GM19455 (cell line): ENCODE measurements around the gene PLA2G1B.

Experiments
- ATAC-seq: cut with Tn5 transposase; IDR thresholded peaks from one replicate; pipeline ENCODE4 v1.9.1; 2021; ENCODE audit not compliant: unreplicated experiment

Gene PLA2G1B

DNA sequence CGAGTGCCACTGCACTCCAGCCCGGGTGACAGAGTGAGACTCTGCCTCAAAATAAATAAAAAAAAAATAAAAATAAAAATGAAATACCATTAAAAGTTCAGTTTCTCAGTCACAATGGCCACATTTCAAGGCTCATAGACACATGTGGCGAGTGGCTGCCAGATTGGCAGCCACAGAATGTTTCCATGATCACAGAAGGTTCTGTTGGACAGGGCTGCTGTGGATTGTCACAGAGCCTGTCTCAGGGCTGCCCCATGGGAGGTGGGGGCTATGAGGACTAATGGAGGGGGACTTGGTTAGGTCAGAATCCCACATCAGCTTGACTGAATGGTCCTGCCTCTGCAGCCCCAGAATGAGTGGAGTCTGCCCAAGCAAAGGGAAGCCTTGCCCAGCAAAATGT lies 3.8 kb upstream of the PLA2G1B start:
- no peak for ATAC-seq

DNA sequence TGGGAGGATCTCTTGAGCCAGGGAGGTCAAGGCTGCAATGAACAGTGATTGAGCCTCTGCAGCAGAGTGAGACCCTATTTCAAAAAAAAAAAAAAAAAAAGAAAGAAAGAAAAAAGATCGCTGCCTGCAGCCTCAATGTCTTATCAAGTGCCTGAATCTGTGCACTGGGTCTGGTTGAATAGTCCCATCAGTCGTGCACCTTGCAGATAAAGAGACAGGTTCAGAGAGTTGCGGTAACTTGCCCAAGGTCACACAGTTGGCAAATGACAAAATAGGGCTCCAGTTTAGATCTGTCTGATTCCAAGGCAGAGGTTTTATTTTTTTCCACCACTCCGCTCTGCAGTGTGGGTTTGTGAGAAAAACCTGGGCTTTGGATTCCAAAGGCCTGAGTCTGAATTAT lies 649 bp upstream of the PLA2G1B start:
- no peak for ATAC-seq

DNA sequence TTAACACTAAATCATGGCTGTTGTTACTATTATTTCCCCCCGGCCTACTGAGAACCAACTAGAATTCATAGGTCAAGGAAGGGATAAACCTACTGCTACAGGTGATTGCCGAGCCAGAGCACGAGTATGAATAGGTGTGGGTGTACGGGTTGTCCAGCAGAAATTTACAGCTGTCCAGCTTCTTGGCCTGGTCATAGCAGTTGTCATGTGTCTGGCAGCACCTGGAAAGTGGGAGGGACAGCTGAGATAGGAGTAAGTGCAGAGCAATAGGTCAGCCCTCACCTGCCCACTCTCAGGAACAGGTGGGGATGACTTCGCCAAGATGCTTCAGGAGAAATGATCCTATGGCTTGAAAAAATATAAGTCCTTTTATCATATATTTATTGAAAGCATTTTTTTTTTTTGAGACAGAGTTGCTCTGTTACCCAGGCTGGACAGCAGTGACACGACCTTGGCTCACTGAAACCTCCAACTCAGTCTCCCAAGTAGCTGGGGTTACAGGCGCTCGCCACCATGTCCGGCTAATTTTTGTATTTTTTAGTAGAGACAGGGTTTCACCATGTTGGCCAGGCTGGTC lies 2.6 kb downstream of the PLA2G1B start:
- ATAC-seq = no peak

DNA sequence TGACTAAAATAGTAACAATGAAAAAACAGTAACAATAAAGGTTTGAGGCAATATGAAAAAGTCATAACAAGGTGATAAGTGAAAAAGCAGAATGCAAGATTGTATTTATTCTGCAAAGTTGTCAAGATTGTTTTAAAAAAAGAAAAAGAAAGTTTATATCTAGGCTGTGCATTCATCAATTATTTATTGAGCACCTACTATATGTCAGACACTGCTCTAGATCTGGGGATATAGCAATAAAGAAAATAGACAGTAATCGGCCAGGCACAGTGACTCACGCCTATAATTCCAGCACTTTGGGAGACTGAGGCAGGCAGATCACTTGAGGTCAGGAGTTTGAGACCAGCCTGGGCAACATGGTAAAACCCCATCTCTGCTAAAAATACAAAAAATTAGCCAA lies 3.8 kb downstream of the PLA2G1B start:
- ATAC-seq = no peak

DNA sequence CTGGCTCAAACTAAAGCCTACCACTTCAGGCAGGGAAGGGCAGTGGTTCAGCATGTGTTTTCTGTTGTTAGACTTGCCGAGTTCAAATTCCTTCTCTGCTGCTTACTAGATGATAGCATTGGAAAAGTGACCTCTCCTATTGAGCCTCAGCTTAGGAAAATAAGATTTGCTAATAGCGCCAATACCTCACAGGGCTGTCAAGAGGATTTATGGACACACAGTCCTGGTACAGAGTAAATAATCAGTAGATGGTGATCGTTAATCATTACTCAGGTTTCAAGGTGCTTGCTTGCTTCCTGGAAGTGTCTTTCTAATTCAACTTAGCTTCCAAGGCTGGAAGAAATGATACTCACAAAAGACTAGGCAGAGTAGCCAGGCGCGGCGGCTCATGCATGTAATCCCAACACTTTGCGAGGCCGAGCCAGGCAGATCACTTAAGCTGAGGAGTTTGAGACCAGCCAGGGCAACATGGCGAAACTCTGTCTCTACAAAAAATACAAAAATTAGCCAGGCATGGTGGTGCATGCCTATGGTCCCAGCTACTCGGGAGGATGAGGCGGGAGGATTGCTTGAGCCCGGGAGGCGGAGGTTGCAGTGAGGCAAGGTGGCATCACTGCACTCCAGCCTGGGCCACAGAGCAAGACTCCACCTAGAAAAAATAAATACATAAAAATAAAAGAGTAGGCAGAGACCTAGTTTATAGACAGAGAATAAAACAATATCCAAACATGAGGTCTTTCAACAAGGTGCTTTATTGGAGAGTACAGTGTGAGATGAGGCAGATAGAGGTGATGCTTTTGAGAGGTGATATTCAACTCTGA lies 6.0 kb downstream of the PLA2G1B start:
- no peak for ATAC-seq

DNA sequence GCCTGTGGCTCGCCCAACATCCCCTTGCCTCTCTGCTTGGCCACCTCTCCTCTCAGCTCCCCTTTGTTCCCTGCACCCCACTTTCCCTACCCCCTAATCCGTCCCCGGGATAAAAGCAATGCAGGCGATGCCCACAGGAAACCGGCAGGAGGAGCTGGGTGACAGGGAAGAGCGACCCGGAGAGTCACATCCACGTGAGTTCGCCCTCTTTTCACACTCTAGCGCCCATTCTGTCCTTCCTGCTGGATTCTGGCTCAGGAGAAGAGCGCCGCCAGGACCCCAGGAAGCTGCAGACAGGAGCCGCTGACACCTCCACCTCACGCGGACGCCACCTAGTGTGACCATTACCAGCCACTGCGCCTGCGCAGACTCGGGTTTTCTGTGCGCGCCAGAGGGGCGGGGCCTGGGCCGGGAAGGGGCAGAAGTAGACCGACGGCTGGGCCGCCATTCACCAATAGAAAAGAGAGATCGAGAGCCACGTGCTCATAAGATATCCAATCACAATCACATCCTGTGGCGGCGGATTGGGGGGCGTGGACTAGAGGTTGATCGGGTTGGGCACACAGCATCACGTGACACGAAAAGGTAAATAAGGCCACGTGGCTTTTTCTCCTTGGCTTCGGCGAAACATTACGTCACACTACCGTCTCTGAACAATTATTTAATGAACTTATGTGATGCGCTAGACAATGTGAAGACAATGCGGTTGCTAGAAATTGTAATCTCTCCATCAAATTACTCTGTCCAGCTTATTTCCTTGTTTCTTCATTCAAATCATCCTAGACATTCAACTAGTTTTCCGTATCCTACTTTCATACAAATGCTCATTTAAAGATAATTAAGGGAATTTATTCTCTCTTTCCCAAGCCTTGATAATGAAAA lies 10.1 kb downstream of the PLA2G1B start:
- ATAC-seq = peak; percentile 97

DNA sequence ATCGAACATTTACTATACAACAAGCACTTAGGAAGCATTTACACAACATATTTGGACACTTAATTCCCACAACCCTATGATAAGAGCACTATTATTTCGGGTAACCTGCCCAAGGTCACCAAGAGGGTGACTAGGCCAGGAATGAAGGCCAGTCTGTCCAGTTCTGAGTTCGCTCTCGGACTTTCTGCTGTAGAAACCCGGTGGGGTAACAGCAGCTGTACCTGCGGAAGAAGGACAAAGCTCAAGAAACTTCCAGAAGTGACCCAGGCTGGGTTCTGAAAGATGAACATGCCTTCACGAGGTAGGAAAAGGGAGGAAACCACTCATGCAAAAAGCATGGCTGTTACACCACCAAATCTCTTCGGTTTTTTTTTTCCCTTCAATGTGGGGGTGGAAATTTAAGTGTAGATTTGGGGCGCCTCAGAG lies 10.8 kb downstream of the PLA2G1B start:
- no peak for ATAC-seq

DNA sequence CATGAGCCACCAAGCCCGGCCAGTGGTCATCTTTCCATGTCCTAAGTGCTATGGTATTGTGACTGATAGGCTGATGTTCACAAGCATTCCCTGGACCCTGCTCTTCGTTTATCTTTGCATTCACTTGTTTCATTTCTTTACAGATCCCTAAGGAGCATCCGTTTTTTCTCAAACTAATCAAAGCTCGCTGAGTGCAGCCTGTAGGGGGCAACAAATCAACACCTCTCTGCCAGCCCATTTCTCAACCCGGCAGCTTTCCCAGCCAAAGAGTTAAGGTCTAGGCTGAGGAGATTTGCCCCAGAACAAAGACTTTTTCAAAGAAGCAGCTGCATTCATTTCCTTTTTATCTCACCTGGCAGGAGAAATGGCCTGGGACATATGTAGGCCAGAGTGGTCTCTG lies 13.4 kb downstream of the PLA2G1B start:
- ATAC-seq = no peak

DNA sequence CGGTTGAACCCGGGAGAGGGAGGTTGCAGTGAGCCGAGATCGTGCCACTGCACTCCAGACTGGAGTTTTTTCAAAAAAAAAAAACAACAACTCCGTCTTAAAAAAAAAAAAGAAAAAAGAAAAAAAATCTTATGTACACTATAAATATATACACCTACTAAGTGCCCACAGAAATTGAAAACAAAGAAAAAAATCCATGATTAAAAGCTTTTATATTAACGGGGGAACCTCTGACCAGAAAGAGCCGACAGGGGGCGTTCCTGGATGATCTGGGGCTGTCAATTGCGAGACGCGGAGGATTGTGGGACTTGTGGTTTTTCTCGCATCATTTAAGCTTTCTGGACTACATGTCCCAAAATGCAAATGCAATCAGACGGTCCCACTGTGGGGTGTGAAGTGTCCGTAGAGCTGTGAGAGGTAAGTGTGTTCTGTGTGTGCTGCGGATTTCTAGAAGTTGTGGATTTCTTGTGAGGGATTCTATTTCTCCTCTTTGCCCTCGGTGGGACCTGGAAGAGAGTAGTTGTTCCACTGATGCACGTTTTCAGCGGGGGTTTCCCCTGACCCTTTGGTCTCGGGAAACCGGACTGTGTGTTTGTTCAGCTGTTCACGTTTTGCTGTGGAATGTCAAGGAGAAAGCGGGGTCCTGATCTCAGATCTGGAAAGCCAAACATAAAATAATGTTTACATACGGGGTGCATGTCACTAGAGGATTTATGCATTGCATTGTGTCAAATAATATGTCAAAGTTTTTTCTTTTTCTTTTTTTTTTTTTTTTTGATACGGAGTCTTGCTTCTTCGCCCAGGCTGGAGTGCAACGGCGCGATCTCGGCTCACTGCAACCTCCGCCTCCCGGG lies 25.4 kb downstream of the PLA2G1B start, which contains the start of gene SIRT4:
SIRT4 (plus strand) TSS at position 360 of the 854 bp plus-strand sequence. CDS start 1,241 bp downstream, outside the sequence.
- ATAC-seq = peak; percentile 92

DNA sequence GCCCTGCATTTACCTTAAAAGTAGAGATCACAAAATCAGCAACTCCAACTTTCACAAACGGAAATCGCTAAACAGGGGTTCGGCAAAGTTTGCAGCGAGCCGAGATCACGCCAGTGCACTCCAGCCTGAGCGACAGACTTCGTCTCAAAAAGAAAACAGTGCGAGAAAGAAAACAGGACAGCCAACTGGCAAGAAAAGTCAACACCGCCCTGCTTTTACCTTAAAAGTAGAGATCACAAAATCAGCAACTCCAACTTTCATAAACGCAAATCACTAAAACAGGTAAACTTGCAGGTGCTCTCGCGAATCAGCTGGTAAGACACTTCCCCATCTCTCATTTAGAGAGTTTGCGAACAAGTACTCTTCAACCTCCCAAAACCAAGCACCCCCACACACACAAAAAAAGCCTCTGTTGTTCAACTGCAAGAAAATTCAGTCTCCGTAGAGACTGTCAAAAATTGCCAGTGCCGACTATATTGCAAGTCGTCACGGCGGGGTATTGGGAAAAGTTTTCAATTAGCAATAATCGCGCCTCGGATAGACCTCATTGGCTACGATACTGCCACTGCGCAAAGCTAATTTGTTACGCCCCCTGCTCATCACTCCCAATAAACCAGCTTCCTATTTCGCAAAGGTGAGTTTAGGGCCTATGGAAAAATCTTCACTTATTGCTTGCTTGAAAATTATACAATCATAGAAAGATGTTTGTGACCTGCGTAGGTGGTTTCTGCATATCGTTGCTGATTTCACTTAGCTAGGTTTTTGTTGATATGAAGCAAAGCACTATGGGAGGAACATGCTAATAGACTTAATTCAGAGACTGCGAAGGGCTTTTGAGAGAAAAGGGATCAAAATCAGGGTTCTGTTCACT lies 34.7 kb downstream of the PLA2G1B start, which contains the start of gene RNU4-1:
RNU4-1 (minus strand) TSS at position 577 of the 871 bp plus-strand sequence.
- peak; percentile 59 for ATAC-seq

DNA sequence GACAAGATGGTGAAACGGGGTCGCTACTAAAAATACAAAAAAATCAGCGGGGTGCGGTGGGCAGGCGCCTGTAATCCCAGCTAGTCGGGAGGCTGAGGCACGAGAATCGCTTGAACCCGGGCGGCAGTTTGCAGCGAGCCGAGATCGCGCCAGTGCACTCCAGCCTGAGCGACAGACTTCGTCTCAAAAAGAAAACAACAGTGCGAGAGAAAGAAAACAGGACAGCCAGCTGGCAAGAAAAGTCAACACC lies 35.2 kb downstream of the PLA2G1B start:
- peak; percentile 16 for ATAC-seq

DNA sequence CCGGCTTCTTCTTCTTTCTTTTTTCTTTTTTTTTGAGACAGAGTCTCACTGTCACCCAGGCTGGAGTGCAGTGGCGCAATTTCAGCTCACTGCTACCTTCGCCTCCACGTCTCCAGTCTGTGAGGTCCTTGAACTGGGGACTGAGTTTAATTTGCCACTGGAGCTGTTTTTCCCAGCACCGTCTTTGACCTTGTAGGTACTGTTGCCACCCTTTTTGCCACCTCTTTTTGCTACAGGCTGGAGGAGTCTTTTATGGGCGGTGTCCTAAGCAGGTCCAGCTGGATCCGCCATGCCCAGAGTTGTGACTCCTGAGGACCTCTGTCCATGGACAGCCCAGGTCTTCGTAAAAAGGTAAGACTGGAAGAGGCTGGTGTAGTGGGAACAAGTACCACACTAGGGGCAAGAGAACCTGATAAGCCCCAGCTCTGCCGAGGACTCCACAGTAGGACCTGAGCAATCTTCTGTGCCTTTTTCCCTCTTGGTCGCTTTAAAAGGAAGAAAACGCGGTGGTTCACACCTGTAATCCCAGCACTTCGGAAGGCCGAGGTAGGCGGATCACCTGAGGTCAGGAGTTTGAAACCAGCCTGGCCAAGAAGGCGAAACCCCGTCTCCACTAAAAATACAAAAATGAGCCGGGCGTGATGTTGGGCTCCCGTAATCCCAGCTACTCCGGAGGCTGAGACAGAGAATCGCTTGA lies 36.8 kb downstream of the PLA2G1B start:
- no peak for ATAC-seq

DNA sequence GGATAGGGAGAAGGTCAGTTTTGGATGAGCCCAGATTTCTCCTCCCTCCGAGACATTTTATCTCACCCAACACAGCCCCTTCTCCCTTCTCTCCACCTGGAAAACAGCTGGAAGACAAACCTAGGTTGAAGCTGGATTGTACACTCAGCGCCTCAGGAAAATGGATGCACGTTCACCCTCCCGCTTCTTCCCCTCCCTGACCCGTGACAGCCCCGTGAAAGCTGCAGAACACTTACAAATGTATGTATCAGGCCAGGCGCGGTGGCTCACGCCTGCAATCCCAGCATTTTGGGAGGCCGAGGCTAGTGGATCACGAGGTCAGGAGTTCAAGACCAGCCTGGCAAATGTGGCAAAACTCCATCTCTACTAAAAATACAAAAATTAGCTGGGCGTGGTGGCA lies 40.1 kb downstream of the PLA2G1B start:
- ATAC-seq = no peak

DNA sequence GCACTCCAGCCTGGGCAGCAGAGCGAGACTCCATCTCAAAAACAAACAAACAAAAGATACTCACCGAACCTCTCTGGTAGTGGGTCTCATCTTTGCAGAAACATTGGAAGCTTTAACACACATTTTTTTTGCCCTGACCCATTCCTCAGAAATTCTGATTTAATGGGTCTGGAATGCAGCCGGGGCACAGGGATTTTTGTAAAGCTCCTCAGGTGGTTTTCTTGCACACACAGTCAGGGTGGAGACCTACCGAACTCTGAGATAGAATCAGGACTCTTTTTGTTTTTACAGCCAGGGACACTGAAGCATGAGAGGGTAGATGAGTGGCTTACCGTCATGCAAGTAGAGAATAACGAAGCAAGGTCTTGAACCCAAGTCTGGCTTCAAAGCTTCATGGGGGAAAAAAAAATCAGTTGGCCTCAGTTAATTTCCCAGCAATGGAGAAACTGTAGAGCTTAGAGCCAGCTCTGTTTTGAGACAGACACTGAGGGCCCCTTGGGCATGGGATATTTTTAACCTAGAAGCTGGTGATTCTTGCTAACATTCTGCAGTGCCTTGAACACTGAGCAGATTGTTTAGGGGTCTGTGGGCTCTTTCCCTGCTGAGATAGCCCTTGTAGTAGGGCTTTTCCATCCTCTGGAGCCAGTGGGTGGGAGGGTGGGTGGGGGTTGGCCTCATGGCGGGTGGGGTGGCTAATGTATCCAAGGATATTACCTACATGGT lies 40.6 kb downstream of the PLA2G1B start:
- ATAC-seq = no peak

DNA sequence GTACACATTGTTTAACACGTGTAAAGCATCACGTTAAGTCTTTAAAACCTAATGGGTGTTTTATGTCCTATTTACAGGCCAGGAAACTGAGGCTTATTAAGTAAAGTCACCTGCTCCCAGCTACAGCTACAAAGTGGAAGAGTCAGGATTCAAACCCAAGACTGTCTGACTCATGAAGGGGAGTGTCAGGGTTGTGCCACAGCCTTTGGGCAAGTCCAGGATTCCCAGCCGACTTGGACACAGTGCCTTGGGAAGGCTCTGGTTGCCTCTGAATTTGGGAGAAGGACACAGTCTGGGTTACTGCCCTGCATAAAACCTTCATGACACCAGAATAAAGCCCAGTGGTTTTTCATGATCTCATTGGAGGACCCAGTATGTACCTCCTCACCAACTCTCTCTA lies 43.2 kb downstream of the PLA2G1B start:
- ATAC-seq = no peak

DNA sequence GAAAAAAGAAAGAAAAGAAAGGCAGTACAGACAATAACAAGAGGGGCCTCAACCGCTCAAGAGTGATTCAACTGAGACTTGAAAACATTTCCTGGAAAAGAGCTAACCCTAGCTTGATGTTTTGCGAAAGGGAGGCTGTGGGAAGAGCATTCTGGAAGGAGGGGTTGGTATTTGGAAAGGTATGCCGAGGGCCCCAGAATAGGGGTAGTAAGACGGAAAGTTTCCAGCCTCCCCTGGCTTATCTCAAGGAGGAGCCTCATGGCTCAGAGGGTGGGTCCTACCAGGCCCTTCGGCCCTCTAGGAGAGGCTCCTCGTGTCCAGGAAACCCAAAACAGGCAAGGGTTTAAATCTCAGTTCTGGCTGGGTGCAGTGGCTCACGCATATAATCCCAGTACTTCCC lies 44.3 kb downstream of the PLA2G1B start:
- ATAC-seq = no peak

DNA sequence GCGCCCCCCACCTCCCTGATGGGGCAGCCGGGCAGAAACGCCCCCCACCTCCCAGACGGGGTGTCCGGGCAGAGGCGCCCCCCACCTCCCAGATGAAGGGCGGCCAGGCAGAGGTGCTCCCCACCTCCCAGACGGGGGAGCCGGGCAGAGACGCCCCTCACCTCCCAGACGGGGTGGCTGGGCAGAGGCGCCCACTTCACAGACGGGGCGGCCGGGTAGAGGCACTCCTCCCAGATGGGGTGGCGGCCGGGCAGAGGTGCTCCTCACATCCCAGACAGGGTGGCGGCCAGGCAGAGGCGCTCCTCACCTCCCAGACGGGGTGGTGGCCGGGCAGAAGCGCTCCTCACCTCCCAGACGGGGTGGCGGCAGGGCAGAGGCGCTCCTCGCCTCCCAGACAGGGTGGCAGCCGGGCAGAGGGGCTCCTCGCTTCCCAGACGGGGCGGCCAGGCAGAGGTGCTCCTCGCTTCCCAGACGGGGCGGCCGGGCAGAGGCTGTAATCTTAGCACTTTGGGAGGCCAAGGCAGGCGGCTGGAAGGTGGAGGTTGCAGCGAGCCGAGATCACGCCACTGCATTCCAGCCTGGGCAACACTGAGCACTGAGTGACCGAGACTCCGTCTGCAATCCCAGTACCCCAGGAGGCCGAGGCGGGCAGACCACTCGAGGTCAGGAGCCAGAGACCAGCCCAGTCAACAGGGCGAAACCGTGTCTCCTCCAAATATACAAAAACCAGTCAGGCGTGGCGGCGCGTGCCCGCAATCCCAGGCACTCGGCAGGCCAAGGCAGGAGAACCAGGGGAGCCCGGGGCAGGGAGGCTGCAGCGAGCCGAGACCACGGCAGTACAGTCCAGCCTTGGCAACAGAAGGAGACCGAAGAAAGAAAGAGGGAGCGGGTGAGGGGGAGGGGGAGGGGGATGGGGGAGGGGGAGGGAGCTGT lies 49.2 kb downstream of the PLA2G1B start:
- no peak for ATAC-seq

DNA sequence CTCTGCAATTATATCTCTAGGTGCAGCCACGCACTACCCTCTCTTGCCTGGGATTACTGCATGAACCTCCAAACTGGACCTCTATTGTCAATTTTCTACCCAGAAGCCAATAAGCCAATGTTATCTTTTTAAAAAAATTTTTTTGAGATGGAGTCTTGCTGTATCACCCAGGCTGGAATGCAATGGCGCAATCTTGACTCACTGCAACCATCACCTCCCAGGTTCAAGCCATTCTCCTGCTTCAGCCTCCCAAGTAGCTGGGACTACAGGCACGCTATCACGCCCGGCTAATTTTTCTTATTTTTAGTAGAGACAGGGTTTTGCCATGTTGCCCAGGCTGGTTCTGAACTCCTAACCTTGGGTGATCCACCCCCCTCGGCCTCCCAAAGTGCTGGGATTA lies 50.8 kb downstream of the PLA2G1B start:
- no peak for ATAC-seq
